Endothelial cell (in vitro differentiated cells): ENCODE results near the gene CD209. TPM values are rescaled to one million over a fixed set of nuclear protein-coding genes. Genes with fewer than 3 reads are reported as not detected.

Source experiments
- DNase-seq: peaks from one replicate; pipeline ENCODE4 v3.0.0; 2021; ENCODE audit warnings: low spot score
- H3K27ac Mint-ChIP-seq: one replicate; pipeline ENCODE4 v1.8.0; 2021; ENCODE audit warnings: mixed read lengths, inconsistent platforms; ENCODE audit not compliant: unreplicated experiment
- H3K27me3 Mint-ChIP-seq: one replicate; pipeline ENCODE4 v1.8.0; 2021; ENCODE audit warnings: mild to moderate bottlenecking, moderate library complexity, mixed read lengths, inconsistent platforms; ENCODE audit not compliant: unreplicated experiment
- H3K36me3 Mint-ChIP-seq: one replicate; pipeline ENCODE4 v1.8.0; 2021; ENCODE audit warnings: mild to moderate bottlenecking, low read depth, mixed read lengths, inconsistent platforms; ENCODE audit not compliant: unreplicated experiment
- H3K4me1 Mint-ChIP-seq: one replicate; pipeline ENCODE4 v1.8.0; 2021; ENCODE audit warnings: mild to moderate bottlenecking, mixed read lengths, inconsistent platforms; ENCODE audit not compliant: unreplicated experiment
- H3K4me3 Mint-ChIP-seq: one replicate; pipeline ENCODE4 v1.8.0; 2021; ENCODE audit warnings: mild to moderate bottlenecking, mixed read lengths, inconsistent platforms; ENCODE audit not compliant: unreplicated experiment
- H3K9me3 Mint-ChIP-seq: one replicate; pipeline ENCODE4 v1.8.0; 2021; ENCODE audit warnings: mixed read lengths, inconsistent platforms; ENCODE audit not compliant: unreplicated experiment
- CTCF ChIP-seq: fragments of 200-600 bp; sonication (generic); IDR thresholded peaks from one replicate; pipeline ENCODE4 v1.5.0; 2021; ENCODE audit warnings: antibody characterized with exemption; ENCODE audit not compliant: unreplicated experiment
- total RNA-seq: library from RNA; stranded (reverse); fragmentation: NEBNext Ultra II Directional; extraction: Animal tissue kit (Norgen Biotek cat#: 25700); gene quantifications from one replicate; pipeline ENCODE4 v1.2.1, GENCODE V29; 2021; ENCODE audit not compliant: unreplicated experiment

The CD209 gene
- total RNA-seq, 1 donor from 2014 or later: not detected

- H3K4me3 Mint-ChIP-seq: no peak within 1 kb of the TSS
- DNase-seq: no peak
- TF ChIP-seq CTCF: no peak
- H3K9me3 Mint-ChIP-seq: peaks cover 15% of the 10 kb centered on the region
- peaks cover 5% of the 10 kb centered on the region for H3K36me3 Mint-ChIP-seq
- no peak within 1 kb of the TSS for H3K27ac Mint-ChIP-seq
- H3K27me3 Mint-ChIP-seq: peaks cover 6% of the 10 kb centered on the region
- no peaks in the 10 kb centered on the region for H3K4me1 Mint-ChIP-seq
Measured at GRCh38 chr19:7762719-7763293, 15.5 kb upstream of the CD209 start, which contains the start of gene CLEC4M. Gene CLEC4M, plus strand, starts transcription at chr19:7763243. Its CDS starts 24 bp downstream, at chr19:7763267.

- no peaks in the 10 kb centered on the region for H3K4me1 Mint-ChIP-seq
- H3K27me3 Mint-ChIP-seq: peaks cover 6% of the 10 kb centered on the region
- no peak overlapping the region for H3K27ac Mint-ChIP-seq
- peaks cover 21% of the 10 kb centered on the region for H3K9me3 Mint-ChIP-seq
- DNase-seq: no peak
- peaks cover 9% of the 10 kb centered on the region for H3K36me3 Mint-ChIP-seq
- no peak overlapping the region for H3K4me3 Mint-ChIP-seq
- no peak for TF ChIP-seq CTCF
Measured at GRCh38 chr19:7759156-7759555, 11.8 kb upstream of the CD209 start.

DNA sequence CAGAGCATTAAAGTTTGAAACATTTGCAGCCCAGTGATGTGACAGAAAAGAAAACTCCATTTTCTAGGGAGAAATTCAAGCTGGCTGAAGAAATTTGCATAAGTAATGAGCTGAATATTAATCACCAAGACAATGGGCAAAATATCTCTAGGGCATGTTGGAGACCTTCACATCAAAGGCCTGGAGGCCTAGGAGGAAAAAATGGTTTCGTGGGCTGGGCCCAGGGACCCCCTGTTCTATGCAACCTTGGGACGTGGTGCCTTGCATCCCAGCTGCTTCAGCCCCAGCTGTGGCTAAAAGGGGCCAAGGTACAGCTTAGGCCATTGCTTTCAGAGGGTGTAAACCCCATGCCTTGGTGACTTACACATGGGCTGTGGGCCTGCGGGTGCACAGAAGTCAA lies 10.0 kb upstream of the CD209 start:
- Mint-ChIP-seq H3K27ac (no peak overlapping the region), H3K4me3 (no peak overlapping the region), H3K27me3 (peaks cover 2% of the 10 kb centered on the region), H3K36me3 (peaks cover 9% of the 10 kb centered on the region), H3K4me1 (no peaks in the 10 kb centered on the region), H3K9me3 (peaks cover 18% of the 10 kb centered on the region)
- TF ChIP-seq CTCF: no peak
- DNase-seq: no peak

- Mint-ChIP-seq H3K27ac (no peak overlapping the region), H3K36me3 (peaks cover 9% of the 10 kb centered on the region), H3K9me3 (peaks cover 15% of the 10 kb centered on the region), H3K27me3 (peaks cover 3% of the 10 kb centered on the region), H3K4me1 (no peaks in the 10 kb centered on the region), H3K4me3 (no peak overlapping the region)
- no peak for TF ChIP-seq CTCF
- DNase-seq: no peak
Measured at GRCh38 chr19:7756258-7756657, 8.9 kb upstream of the CD209 start.

DNA sequence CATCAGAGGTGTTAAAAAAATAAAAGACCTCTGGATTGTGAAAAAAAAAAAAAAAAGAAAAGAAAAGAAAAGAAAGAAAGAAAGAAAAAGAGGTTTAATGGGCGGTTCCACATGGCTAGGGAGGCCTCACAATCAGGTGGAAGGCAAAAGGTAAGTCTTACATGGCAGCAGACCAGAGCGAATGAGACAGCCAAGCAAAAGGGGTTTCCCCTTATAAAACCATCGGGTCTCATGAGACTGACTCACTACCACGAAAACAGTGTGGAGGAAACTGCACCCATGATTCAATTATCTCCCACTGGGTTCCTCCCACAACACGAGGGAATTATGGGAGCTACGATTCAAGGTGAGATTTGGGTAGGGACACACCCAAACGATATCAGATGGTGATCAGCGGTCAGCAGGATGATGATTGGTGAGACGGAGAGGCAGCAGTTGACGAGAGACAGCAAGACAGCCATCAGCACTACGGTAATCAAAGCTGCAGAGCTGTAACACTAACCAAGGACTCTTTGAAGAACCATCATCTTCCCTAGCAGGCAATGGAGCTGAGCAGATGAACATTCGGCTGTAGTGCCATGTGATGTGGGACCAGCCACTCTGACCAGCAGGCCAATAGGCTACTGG lies 3.9 kb upstream of the CD209 start:
- no peaks in the 10 kb centered on the region for H3K9me3 Mint-ChIP-seq
- H3K27ac Mint-ChIP-seq: no peak overlapping the region
- no peak for TF ChIP-seq CTCF
- H3K4me3 Mint-ChIP-seq: no peak overlapping the region
- no peak for DNase-seq
- no peaks in the 10 kb centered on the region for H3K4me1 Mint-ChIP-seq
- H3K36me3 Mint-ChIP-seq: peaks cover 4% of the 10 kb centered on the region
- peaks cover 4% of the 10 kb centered on the region for H3K27me3 Mint-ChIP-seq
